ENCODE results near the gene EIF4G3.
"Not testable (repeated sequence)": the region's sequence is repeated elsewhere in the genome, so short reads cannot be mapped to it uniquely, and the experiment has no call there.

The EIF4G3 gene

DNA sequence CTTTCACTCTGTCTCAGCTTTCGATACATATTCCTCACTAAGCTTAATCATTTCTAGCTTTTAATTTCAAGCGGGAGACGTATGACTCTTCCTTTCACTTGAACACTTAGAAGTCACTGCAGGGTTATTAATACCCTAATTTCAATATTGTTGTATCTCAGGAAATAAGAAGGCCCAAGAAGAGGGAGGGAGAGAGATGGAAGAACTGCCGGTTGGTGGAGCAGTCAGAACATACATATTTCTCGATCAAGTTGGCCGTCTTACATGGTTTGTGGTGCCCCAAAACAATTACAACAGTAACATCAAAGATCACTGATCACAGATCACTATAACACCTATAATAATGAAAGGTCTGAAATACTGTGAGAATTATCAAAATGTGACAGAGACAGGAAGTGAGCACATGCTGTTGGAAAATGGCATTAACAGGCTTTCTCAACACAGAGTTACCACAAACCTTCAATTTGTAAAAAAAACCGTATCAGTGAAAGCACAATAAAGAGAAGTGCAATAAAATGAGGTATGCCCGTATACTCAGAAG, 244.2 kb downstream of the EIF4G3 start:
- peak in 1 of 4 experiments; percentile 4 for DNase-seq

DNA sequence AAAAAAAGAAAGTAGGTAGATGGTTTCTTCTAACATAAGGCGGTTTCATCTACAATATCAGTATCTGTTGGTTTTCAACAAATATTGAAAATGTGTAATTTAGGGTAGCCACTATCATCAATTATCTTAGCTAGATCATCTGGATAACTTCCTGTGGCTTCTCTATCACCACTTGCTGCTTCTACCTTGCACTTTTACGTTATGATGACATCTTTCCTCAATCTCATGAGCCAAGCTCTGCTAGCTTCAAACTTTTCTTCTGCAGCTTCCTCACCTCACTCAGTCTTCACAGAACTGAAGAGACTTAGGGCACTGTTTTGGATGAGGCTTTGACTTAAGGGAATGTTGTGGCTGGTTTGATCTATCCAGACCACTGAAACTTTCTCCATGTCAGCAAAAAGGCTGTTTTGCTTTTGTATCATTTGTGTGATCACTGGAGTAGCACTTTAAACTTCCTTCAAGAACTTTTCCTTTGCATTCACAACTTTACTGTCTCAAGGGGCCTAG, 244.7 kb downstream of the EIF4G3 start:
- DNase-seq = no peak

DNA sequence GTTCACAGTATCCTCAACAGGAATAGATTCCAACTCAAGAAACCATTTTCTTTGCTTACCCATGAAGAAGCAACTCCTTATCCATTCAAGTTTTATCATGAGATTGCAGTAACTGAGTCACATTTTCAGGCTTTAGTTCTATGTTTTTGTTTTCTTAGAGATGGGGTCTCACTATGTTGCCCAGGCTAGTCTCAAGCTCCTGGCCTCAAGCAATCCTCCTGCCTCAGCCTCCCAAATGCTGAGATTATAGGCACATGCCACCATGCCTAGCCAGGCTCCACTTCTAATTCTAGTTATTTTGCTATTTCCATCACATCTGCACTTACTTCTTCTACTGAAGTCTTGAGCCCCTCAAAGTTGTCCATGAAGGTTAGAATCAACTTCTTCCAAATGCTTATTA, 246.3 kb downstream of the EIF4G3 start:
- DNase-seq = no peak

DNA sequence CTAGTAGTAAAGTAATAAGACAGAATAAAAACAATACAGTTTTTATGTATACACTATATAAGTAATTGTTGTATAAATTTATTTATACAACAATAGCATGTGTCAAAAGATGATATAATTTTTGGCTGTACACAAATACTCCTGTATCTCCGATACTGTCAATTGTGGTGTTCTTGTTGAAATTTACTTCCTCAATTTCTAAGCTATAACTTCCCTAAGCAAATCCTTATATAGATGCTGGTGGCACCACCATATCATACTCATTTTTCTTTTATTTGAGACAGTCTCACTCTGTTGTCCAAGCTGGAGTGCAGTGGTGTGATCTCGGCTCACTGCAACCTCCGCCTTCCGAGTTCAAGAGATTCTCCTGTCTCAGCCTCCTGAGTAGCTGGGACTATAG, 248.6 kb downstream of the EIF4G3 start:
- peak in 2 of 4 experiments; percentile 54 to 56 for DNase-seq

DNA sequence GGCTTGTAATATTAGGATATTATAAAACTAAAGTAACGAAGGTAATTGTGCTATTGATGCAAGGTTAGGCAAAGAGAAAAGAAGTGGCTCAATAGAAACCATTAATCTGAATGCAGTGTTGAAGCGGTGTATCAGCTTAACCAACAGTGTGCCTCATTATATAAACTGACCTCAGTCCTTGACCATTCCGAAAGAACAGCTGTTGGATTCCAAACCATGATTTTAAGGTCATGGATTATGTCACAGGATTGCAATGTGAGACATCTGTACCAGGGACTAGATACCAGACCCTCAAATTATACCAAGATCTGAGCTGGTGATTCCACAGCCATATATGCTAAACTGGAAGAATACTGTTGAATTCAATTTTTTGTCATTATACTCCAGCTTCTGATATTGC, 255.4 kb downstream of the EIF4G3 start:
- DNase-seq = no peak

DNA sequence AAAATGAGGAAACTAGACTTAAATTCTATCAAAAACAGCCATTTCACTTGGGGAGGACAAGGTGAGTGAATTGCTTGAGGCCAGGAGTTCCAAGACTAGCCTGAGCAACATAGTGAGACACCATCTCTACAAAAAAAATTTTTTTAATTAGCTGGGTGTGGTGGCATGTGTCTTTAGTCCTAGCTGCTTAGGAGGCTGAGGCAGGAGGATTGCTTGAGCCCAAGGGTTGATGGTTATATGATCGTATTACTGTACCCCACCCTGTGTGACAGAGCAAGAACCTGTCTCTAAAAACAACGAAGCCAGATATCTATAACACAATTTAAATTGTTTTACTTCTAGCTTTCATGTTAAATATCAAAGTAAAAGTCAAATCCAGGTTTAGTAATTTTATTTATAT, 263.5 kb downstream of the EIF4G3 start:
- no peak for DNase-seq

DNA sequence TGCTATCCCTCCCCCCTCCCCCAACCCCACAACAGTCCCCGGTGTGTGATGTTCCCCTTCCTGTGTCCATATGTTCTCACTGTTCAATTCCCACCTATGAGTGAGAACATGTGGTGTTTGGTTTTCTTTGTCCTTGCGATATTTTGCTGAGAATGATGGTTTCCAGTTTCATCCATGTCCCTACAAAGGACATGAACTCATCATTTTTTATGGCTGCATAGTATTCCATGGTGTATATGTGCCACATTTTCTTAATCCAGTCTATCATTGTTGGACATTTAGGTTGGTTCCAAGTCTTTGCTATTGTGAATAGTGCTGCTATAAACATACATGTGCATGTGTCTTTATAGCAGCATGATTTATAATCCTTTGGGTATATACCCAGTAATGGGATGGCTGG, 269.2 kb downstream of the EIF4G3 start:
- not testable (repeated sequence) for DNase-seq

DNA sequence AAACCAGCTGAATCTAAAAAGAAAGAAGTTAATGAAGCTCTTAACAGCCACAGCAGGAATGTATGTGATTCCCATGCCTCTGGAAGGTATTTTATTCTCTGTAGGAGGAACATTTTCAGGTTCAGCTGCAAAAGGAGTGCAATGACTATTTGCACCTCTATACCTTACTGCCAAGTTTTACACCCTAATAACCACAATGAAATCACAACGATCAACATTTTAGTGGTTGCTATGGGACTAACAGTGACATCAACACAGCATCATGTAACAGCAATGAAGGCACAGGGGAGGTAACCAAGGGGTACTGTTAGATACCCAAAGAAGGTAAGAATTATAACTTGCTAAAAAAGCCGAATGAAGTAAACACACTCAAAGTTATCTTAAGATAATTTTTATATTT, 273.3 kb downstream of the EIF4G3 start:
- DNase-seq = no peak

DNA sequence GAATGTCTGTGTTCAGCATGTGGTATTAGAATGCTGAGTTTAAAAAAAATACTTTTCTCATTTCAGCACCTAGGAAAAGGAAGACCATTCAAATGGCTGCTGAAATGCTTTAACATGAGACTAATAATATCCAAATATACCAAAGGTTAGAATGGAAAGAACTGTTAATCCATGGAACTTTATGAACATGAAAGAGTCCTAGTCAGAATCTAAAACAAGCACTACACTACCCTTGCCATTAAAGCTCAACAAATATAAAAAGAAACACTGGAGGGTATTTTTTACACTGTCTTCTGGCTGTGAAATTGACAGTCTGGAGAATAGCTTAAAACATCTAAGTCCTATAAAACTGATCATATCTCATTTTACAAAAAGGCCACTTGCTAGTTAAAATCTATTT, 276.6 kb downstream of the EIF4G3 start:
- no peak for DNase-seq

DNA sequence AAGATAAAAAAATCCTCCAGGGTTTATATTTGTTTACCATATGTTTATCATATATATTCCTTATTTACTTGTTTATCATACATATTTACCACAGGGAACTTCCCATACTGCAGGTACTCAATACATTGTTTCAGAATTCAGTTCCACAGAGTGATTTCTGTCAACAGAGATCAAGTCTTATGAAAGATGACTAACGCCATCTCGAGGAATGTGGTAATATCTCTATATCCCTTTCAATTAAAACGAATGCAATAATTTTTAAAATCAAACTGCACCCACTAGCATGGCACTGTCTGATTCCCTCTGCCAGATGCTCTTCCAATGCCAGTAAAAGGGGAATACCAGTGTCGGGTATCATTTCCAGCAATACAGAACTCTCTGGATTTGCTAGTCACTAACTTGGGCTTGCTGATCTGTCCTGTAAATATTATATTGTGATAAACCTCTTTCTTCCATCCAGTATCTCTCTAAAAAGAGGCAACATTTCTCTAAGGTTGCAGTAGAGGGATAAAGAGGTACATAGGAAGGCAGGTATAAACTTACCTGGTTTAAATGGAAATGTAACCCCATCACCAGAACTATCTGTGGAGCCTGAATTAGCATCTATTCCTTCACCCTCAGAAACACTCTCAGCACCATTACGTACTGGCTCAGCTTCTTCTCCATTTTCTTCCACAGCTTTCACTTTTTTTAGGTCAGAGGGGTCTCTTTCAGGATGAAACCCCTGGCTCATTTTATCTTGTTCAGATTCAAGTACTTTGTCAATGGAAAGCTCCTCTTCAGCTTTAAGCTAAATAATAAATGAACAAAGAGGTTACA, 277.3 kb downstream of the EIF4G3 start:
- no peak for DNase-seq

DNA sequence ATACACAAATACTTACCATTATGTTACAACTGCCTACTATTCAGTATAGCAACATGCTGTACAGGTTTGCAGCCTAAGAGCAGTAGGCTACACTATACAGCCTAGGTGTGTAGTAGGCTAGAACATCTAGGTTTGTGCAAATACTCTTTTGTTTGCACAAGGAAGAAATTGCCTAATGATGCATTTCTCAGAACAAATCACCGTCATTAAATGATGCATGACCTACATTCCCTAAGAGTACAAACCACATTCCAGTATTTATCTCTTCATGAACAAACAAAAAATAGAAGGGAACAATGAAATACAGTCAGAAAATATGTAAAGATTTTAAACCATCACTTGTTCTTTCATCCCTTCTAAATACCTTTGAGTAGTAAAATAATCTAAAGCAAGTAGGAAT, 279.9 kb downstream of the EIF4G3 start:
- DNase-seq = no peak

DNA sequence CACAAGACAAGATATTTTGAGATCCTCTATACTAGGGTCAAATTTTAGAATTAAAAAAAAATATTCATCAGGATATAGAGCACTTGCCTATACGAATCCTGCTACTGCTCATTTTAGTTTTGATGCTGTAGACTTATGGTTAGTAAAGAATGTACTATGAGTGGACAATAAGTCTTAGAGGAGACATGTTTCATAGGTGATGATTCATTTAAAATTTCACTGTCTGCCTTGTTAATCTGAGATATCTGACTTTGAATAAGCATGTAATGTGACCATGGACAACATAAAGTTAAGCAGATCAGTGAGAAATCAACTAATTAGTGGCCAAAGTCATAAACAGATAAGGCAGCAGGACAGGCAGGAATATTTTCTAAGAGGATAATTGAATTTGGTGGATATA, 282.8 kb downstream of the EIF4G3 start:
- no peak for DNase-seq

DNA sequence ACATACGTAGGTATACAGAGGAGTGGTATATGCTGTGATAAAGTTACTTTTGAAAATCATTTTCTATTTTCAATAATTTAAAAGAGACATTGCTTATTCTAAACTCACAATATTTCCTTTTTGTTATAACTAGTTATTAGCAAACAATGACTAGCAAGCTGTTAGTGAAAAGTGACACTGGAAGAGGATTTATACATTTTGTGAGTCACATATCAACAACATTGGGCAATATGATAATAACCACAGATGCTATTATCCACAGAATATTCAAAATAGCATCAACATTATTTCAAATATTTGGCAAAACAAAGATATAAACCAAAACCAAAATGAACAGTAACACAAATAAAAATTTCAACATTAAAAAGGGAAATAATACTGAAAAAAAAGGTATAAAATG, 285.6 kb downstream of the EIF4G3 start:
- no peak for DNase-seq

DNA sequence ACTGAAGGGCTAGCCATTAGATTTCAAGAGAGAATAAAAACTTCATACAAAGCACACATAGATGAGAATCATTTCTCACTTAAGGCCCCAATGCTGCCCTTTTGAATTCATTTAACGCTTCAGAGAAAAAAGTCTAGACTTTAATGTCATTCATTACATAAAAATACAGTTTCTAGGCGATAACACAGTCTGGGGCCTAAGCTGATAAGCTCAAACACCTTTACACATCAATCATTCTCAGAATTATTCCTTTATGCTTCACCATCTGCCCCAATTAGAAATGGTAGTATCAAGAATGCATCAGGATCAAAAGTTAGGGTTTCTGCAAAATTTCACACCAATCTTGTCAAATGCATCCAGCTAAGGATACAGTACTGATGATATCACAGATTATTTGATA, 289.5 kb downstream of the EIF4G3 start:
- no peak for DNase-seq

DNA sequence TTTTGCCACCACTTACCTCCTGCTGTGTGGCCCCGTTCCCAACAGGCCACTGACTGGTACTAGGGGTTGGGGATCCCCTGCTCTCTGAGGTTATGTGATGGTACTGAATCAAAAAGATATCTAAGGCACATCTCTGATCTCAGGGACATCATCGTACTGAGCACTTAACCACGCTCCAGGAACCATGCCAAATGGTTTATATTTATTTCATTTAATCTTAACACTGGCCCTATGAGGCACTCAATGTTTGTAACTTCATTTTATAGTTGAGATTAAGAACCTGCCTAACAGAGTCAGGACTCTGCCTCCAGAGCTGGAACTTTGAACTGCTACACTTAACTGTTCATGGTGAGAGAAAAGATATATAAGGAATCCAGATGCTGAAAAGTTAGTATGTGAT, 291.6 kb downstream of the EIF4G3 start:
- DNase-seq = no peak

DNA sequence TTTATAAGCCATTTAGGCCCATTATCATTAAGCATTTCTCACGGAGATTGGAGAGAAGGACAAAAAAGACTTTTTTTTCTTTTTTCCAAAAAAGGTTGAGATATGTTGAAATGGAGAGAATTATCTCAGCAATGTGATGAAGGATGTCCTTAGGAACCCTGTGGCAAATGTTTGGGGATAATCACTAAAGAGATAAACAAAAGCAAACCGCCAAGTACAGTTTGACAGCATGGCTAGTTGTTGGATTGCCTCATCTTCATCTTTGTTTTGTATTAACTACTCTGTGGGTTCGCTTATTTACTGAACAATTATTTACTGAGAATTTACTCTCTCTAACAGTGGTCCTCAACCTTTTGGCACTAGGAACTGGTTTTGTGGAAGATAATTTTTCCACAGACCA, 292.2 kb downstream of the EIF4G3 start:
- DNase-seq = no peak

DNA sequence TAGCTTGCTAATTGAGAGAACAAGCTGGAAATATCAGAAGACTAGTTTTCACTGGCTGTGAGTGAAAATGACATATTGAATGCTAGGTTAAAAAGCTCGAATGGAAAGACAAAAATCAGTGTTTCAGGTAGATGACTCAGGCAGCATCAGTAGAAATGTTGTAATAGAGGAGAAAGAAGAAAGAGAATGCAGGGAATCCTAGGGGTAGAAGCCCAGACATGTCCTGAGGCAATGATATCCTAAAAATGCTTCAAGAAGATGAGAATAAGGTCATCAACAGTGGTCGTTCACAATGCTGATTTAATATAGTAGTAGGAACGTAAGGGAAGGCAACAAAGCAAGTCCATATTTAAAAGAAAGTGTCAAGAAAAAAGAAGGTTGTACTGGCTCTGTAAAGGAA, 292.9 kb downstream of the EIF4G3 start:
- DNase-seq = no peak

DNA sequence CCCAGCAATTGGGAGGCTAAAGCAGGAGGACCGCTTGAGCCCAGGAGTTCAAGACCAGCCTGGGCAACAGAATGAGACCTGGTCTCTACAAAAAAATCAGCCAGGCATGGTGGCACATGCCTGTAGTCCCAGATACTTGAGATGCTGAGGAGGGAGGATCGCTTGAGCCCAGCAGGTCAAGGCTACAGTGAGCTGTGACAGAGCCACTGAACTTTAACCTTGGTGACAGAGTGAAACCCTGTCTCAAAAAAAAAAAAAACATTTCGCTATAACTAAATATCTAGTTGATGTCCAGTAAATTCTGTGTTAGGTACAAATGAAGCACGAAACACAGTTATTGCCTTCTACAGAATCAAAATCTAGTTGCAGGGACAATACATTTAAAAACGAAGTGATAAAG, 293.9 kb downstream of the EIF4G3 start:
- no peak for DNase-seq

DNA sequence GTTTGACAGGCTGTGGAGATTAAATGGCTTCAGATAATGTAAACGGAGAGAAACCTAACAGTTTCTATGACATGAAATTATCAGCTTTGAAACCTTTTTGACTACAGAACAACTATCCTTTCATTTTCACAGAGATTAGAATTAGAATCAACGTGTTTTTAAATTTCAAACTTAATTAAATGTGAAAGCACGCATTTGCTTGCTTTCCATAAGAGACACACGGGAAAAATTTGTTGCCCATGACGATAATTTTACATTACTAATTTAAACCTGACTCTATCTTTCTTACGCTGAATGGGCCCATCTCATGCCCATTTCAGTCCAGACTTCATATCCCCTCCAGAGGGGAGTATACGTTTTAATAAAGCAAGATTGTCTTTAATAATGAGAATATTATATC, 297.9 kb downstream of the EIF4G3 start:
- DNase-seq = no peak

DNA sequence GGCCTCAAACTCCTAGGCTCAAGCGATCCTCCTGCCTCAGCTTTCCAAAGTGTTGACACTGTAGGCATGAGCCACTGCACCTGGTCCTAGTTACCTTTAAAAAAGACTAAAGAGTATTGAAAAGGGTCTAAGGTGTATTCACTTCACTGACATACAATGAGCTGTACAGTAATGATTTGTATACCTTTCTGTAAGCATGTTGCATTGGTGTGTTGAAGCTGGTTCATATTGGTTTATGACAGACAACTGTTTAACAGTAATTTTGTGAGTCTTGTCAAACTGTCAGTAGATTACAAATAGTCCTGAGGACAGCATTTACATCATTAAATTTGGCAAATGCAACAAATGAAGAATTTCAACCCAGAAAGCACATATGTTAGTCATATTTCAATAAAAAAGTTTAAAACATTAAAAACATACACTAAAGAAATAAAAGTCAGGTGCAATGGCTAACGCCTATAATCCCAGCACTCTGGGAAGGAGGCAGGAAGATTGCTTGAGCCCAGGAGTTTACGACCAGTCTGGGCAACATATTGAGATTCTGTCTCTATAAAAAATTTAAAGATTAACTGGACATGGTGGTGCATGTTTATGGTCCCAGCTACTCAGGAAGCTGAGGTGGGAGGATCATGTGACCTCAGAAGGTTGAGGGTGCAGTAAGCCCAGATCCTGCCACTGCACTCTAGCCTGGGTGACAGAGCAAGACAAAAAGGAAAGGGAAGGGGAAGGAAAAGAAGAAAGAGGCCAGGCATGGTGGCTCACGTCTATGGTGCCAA, 301.3 kb downstream of the EIF4G3 start:
- peak in 1 of 4 experiments; percentile 6 for DNase-seq

DNA sequence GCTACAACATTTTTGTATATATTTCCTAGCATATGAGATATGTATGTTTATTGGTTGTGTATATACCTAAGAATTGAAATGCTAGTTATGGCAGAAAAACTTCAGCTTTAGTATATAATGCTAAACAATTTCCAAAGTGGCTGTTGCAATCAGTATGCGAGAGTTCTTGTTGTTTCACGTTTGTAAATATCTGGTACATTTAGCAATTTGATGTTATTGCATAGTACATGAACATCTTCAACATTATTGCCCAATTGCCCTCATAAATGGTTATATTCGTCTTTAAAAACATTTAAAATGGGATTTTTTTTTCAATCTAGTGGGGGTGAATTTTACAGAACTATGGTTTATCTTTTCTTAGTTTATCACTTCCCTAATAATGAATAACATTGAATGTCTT, 303.4 kb downstream of the EIF4G3 start:
- no peak for DNase-seq

DNA sequence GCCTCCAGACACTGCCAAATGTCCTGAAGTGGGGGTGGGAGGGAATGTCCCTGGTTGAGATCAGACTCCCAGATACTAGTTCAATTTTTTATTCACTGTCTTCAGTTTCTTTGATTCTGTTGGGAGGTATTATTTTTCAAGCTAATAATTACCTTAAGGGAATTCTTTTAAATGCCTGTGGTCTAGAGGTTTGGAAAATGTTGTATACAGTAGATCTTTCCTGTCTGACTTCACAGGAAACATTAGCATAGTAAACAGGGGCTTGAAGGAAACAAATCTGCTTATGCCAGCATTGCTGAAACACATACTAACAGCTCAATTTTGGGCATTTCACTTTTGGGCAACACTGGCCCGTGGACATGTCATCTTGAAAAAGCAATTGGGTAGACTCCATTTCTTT, 305.3 kb downstream of the EIF4G3 start:
- no peak for DNase-seq

DNA sequence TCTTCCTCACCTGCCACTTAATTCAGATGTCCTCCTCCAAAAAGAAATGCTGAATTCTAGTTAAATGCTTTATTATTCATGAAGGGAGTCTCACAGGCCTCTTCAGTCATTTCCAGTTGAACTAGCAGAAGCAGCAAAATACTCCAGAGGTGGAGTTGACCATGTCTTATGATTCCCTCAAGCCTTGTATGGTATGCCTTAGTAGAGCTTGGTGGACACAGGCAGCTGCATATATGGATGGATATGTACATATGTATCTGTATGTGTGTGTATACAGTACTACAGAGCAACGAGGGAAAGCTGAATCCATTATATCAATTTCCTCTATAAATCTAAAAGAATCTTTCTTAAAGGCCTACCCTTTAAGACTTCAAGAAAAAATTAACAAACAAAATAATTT, 306.0 kb downstream of the EIF4G3 start:
- no peak for DNase-seq

DNA sequence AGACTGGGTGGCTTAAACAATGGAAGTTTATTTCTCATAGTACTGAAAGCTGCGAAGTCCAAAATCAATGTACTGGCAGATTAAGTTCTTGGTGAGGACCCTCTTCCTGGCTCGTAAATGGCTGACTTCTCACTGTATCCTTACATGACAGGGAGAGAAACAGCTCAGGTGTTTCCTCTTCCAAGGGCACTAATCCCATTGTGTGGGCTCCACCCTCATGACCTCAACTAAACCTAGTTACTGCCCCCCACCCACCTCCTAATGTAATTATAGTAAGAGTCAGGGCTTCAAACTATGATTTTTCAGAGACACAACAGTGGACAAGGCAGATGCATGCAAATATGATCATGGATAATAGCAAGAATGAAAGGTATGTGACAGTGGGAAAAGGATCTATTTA, 308.4 kb downstream of the EIF4G3 start:
- DNase-seq = no peak
